ENCODE measurements around the gene MMP1.

MMP1 gene

DNA sequence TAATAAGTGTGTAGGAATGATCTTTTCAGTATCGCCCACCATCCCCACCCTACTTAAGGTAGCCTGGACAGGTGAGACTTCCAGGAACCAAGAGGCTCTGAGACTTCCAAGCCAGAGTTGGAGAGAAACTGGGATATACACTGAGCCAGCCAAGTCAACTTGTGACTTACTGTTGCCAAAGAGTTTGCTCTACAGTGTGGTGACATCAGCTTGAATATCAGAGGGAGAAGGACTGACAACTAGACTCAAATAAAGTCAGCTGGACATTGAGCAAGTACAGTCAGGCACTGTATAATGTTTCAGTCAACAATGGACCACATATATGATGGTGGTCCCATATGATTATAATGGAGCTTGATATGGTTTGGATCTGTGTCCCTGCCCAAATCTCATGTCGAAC is 16.3 kb downstream of the MMP1 start:
- Histone ChIP-seq H3K4me3 (ENCODE audit: low read length) (no peak overlapping the region), H3K9ac (ENCODE audit: low read length) (no peak overlapping the region), H3K4me1 (ENCODE audit: control insufficient read depth, insufficient read depth, low read length) (peaks cover 6% of the 10 kb centered on the region), H3K36me3 (ENCODE audit: control insufficient read depth, insufficient read depth, low read length, severe bottlenecking) (no peaks in the 10 kb centered on the region), H3K27me3 (replicated peaks; ENCODE audit: control insufficient read depth, insufficient read depth, low read length) (no peaks in the 10 kb centered on the region), H3K9me3 (ENCODE audit: control insufficient read depth, low read length) (no peaks in the 10 kb centered on the region)
- no peak for DNase-seq (ENCODE audit: low read depth)

DNA sequence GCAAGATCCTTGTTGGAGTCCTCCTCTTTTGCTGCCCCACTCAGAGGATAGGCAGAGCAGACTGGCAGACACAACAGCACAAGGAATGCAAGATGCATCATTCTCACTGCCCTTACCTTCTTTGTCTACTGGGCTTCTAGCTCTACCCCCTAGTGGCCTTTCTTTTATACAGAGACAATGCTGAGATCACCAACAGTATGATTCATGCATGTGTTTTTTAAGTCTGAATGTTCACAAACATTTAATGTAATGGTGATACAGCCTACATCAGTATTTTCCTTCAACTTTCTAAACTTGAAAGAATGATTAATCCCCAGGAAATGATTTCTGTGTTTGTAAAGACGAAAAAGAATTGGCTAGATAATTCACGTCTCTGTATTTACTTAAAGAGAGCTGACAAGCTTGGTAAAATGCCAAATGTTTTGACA is 17.5 kb downstream of the MMP1 start, which contains the start of gene MMP10:
Gene MMP10, minus strand, starts transcription at position 138 of the 428 bp plus-strand sequence. Its CDS starts 37 bp downstream, at position 101.
- no peaks in the 10 kb centered on the region for H3K36me3 ChIP-seq (ENCODE audit: control insufficient read depth, insufficient read depth, low read length, severe bottlenecking)
- no peaks in the 10 kb centered on the region for H3K9me3 ChIP-seq (ENCODE audit: control insufficient read depth, low read length)
- H3K4me1 ChIP-seq (ENCODE audit: control insufficient read depth, insufficient read depth, low read length): peaks cover 6% of the 10 kb centered on the region
- DNase-seq (ENCODE audit: low read depth): peak; percentile 71
- H3K27me3 ChIP-seq (replicated peaks; ENCODE audit: control insufficient read depth, insufficient read depth, low read length): no peaks in the 10 kb centered on the region
- H3K9ac ChIP-seq (ENCODE audit: low read length): no peak within 1 kb of the TSS
- peak within 1 kb of the TSS; percentile 29 for H3K4me3 ChIP-seq (ENCODE audit: low read length)

DNA sequence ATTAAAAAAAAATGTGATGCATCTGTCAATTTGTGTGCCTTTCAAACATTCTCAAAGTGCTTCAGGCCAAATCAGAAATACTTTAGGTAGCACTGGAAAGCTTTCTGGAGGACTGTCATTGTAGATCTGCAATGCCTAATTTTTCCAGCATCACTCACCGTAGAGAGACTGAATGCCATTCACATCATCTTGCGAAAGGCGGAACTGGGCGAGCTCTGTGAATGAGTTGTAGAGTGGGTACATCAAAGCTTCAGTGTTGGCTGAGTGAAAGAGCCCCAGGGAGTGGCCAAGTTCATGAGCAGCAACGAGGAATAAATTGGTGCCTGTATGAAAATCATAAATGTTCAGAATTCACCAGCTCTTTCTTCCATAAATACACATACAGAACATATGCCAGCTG is 21.5 kb downstream of the MMP1 start:
- H3K4me3 ChIP-seq (ENCODE audit: low read length): no peak overlapping the region
- H3K4me1 ChIP-seq (ENCODE audit: control insufficient read depth, insufficient read depth, low read length): peaks cover 6% of the 10 kb centered on the region
- DNase-seq (ENCODE audit: low read depth): no peak
- no peak overlapping the region for H3K9ac ChIP-seq (ENCODE audit: low read length)
- H3K9me3 ChIP-seq (ENCODE audit: control insufficient read depth, low read length): no peaks in the 10 kb centered on the region
- H3K27me3 ChIP-seq (replicated peaks; ENCODE audit: control insufficient read depth, insufficient read depth, low read length): no peaks in the 10 kb centered on the region
- H3K36me3 ChIP-seq (ENCODE audit: control insufficient read depth, insufficient read depth, low read length, severe bottlenecking): no peaks in the 10 kb centered on the region

DNA sequence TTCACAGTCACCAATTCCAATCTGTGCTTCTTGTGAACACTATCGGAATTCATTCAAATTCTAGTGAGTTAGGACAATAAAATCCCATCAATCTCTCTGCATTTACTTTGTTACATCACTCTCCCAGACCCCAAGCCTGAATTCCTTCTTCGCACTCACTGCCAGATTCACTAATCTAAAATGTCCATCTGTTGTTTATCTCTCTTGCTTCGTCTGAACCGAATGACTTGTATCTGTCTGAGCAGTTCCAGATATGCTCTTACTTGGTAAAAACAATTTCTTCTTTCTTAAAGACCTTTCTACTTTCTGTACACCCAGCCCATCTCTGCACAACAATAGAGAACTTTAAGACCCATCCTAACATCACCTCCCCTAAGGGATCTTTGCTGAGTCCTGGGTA is 24.6 kb downstream of the MMP1 start:
- no peaks in the 10 kb centered on the region for H3K4me1 ChIP-seq (ENCODE audit: control insufficient read depth, insufficient read depth, low read length)
- H3K9ac ChIP-seq (ENCODE audit: low read length): no peak overlapping the region
- DNase-seq (ENCODE audit: low read depth): no peak
- no peaks in the 10 kb centered on the region for H3K9me3 ChIP-seq (ENCODE audit: control insufficient read depth, low read length)
- H3K4me3 ChIP-seq (ENCODE audit: low read length): no peak overlapping the region
- no peaks in the 10 kb centered on the region for H3K36me3 ChIP-seq (ENCODE audit: control insufficient read depth, insufficient read depth, low read length, severe bottlenecking)
- no peaks in the 10 kb centered on the region for H3K27me3 ChIP-seq (replicated peaks; ENCODE audit: control insufficient read depth, insufficient read depth, low read length)

DNA sequence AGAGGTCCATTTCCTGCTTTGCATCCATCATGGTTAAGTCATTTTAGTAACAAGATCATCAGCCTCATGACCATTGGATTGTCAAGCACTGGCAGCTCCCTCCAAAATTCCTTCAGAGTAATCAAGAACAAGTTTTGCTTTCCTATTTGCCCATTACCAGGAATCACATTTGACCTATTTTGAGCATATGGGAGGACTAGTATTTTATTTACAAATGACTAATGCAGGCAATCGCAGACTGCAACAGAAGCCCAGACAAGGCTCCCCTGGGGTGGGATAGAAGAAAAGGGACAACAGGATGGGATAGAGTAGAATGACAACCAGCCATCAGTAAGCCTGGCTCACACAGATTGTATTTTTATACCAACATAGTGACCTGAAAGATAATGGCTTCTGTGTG is 26.6 kb downstream of the MMP1 start:
- Histone ChIP-seq H3K27me3 (replicated peaks; ENCODE audit: control insufficient read depth, insufficient read depth, low read length) (no peaks in the 10 kb centered on the region), H3K4me1 (ENCODE audit: control insufficient read depth, insufficient read depth, low read length) (no peaks in the 10 kb centered on the region), H3K9me3 (ENCODE audit: control insufficient read depth, low read length) (no peaks in the 10 kb centered on the region), H3K4me3 (ENCODE audit: low read length) (no peak overlapping the region), H3K36me3 (ENCODE audit: control insufficient read depth, insufficient read depth, low read length, severe bottlenecking) (no peaks in the 10 kb centered on the region), H3K9ac (ENCODE audit: low read length) (no peak overlapping the region)
- no peak for DNase-seq (ENCODE audit: low read depth)

DNA sequence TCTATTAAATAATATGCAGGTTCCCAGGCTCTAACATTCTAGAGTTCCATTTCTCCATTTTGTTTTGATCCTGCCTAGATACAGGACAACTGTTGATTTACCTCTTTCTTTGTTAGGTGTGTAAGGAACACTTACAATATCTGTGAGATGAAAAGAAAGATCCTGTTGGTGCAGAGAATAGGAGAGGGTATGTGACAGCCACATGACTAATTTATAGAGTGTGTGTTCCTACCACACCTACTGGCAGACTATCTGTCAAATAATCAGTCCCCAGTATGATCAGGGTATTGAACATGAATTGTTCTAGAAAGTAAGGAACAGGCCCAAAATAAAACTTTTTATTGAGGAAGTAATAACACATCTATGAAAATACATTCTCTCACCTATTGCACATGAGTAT is 27.8 kb downstream of the MMP1 start:
- H3K9me3 ChIP-seq (ENCODE audit: control insufficient read depth, low read length): no peaks in the 10 kb centered on the region
- no peak overlapping the region for H3K9ac ChIP-seq (ENCODE audit: low read length)
- no peak for DNase-seq (ENCODE audit: low read depth)
- H3K4me1 ChIP-seq (ENCODE audit: control insufficient read depth, insufficient read depth, low read length): no peaks in the 10 kb centered on the region
- no peaks in the 10 kb centered on the region for H3K36me3 ChIP-seq (ENCODE audit: control insufficient read depth, insufficient read depth, low read length, severe bottlenecking)
- H3K4me3 ChIP-seq (ENCODE audit: low read length): no peak overlapping the region
- no peaks in the 10 kb centered on the region for H3K27me3 ChIP-seq (replicated peaks; ENCODE audit: control insufficient read depth, insufficient read depth, low read length)

DNA sequence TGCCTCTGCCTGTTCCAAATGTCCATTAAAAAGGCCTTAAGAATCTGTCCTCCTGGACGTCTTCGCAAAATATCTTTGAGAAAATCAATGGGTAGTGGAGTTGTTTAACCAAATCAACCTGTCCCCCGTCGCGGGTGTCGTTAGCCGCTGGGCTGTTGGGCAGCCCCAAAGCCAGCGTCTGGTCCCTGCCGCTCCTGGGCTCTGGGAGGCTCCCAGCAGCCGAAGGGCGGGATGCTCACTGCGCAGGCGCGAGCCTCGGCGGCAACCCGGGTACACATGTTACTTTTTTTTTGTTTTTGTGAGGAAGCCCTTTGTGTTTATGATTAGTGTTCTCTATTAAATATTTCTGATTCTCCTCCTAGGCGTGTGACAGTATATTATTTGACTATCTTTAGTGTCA is 30.2 kb downstream of the MMP1 start:
- Histone ChIP-seq H3K9me3 (ENCODE audit: control insufficient read depth, low read length) (no peaks in the 10 kb centered on the region), H3K36me3 (ENCODE audit: control insufficient read depth, insufficient read depth, low read length, severe bottlenecking) (no peaks in the 10 kb centered on the region), H3K27me3 (replicated peaks; ENCODE audit: control insufficient read depth, insufficient read depth, low read length) (no peaks in the 10 kb centered on the region), H3K4me3 (ENCODE audit: low read length) (no peak overlapping the region), H3K4me1 (ENCODE audit: control insufficient read depth, insufficient read depth, low read length) (no peaks in the 10 kb centered on the region), H3K9ac (ENCODE audit: low read length) (no peak overlapping the region)
- no peak for DNase-seq (ENCODE audit: low read depth)

DNA sequence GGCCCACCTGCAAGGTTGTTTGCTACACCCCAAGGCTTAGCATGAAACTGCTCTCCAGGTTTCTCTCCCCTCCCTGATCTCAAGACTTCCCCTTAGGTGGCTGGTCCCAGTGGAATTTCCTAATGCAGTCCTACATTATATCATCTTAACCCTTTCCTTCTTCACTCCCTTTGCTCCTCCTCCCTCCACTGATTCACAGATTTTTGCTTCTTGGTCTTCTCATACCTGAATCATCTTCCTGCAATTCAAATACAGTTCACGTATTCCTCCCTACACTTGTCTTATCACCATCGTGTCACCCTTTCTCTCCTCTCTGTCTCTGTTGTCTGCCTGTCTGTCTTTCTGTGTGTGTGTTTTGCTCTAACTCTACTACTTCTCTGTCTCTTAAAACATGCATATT is 34.5 kb downstream of the MMP1 start:
- no peaks in the 10 kb centered on the region for H3K36me3 ChIP-seq (ENCODE audit: control insufficient read depth, insufficient read depth, low read length, severe bottlenecking)
- DNase-seq (ENCODE audit: low read depth): no peak
- no peak overlapping the region for H3K4me3 ChIP-seq (ENCODE audit: low read length)
- H3K27me3 ChIP-seq (replicated peaks; ENCODE audit: control insufficient read depth, insufficient read depth, low read length): no peaks in the 10 kb centered on the region
- H3K4me1 ChIP-seq (ENCODE audit: control insufficient read depth, insufficient read depth, low read length): peaks cover 11% of the 10 kb centered on the region
- H3K9ac ChIP-seq (ENCODE audit: low read length): no peak overlapping the region
- no peaks in the 10 kb centered on the region for H3K9me3 ChIP-seq (ENCODE audit: control insufficient read depth, low read length)

DNA sequence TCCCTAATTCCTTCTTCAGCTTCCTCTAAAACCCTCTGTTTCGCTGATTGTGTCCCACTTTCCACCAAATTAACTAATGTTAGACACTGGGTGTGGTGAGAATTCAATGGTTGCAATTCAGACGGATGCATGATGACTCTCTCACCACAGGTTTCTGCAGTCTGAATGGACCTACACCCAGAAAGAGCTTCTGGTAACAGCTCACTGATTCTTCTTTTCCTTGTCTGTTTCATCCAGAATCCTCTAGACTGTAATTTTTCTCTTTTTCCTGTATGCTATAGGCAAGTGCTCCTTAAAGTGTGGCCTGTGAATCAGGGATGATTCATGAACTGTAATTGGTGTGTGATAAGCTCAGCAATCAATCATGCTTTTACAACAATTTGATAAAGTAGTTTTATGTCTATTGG is 35.6 kb downstream of the MMP1 start:
- H3K36me3 ChIP-seq (ENCODE audit: control insufficient read depth, insufficient read depth, low read length, severe bottlenecking): no peaks in the 10 kb centered on the region
- no peaks in the 10 kb centered on the region for H3K9me3 ChIP-seq (ENCODE audit: control insufficient read depth, low read length)
- H3K4me3 ChIP-seq (ENCODE audit: low read length): no peak overlapping the region
- no peak overlapping the region for H3K9ac ChIP-seq (ENCODE audit: low read length)
- H3K4me1 ChIP-seq (ENCODE audit: control insufficient read depth, insufficient read depth, low read length): peaks cover 11% of the 10 kb centered on the region
- peak; percentile 15 for DNase-seq (ENCODE audit: low read depth)
- no peaks in the 10 kb centered on the region for H3K27me3 ChIP-seq (replicated peaks; ENCODE audit: control insufficient read depth, insufficient read depth, low read length)

DNA sequence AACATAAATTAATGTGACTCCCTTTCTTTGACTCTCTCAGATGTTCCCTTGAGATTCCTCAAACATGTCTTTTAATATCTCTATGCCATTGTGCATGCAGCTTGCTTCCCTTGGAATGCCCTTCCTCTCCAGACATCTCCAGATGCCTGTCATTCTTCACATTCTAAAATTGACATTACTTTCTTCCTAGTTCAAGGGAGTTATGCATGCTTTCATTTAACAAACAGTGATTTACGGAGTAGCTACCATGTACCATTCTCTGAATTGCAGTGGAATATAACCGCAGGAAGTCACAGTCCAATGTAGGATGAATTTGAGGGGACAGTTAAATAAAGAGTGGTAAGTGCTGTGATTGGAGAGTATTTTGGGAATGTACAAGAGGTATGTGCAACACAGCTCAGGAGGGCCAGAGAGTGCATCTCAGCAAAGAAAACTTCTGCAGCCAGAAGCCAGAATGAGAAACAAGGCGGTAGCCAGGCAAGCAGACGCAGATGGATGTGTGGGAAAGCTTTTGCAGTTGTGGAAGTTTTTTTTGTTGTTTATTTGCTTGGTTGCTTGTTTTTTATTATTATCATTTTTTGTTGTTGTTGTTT is 36.2 kb downstream of the MMP1 start:
- Histone ChIP-seq H3K36me3 (ENCODE audit: control insufficient read depth, insufficient read depth, low read length, severe bottlenecking) (no peaks in the 10 kb centered on the region), H3K9me3 (ENCODE audit: control insufficient read depth, low read length) (no peaks in the 10 kb centered on the region), H3K4me3 (ENCODE audit: low read length) (no peak overlapping the region), H3K9ac (ENCODE audit: low read length) (no peak overlapping the region), H3K27me3 (replicated peaks; ENCODE audit: control insufficient read depth, insufficient read depth, low read length) (no peaks in the 10 kb centered on the region), H3K4me1 (ENCODE audit: control insufficient read depth, insufficient read depth, low read length) (peaks cover 11% of the 10 kb centered on the region)
- DNase-seq (ENCODE audit: low read depth): peak; percentile 55

DNA sequence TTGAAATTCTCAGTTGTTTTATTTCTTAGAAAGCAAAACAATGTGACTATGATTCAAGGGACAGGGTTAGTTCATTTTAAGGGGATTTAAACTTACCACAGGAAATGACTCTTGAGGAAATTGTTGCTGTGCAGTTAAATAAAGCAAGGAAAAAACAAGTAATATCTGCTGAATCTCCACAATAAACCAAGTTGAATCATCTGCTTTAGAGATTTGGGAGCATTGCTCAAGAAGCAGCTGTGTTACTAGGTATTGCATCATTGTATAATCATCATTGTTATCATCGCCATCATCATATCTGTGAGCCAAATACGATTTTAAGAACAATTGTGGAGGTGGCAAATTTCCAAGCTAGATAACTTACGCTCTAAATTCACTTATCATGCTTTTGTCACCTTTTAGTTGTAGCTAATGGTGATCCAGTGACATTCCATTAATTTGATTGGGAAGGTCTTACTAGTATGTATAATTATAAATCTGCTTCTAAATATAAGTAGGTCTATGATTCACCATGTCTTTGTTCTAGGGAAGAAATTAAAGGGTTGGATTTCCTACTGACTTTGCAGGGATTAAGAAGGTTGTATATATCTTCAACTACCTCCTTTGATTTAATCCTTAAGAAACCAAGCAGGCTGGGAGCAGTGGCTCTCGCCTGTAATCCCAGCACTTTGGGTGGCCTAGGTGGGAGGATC is 37.5 kb downstream of the MMP1 start:
- no peaks in the 10 kb centered on the region for H3K9me3 ChIP-seq (ENCODE audit: control insufficient read depth, low read length)
- H3K4me3 ChIP-seq (ENCODE audit: low read length): no peak overlapping the region
- no peak overlapping the region for H3K9ac ChIP-seq (ENCODE audit: low read length)
- DNase-seq (ENCODE audit: low read depth): peak; percentile 91
- H3K36me3 ChIP-seq (ENCODE audit: control insufficient read depth, insufficient read depth, low read length, severe bottlenecking): no peaks in the 10 kb centered on the region
- H3K4me1 ChIP-seq (ENCODE audit: control insufficient read depth, insufficient read depth, low read length): peaks cover 11% of the 10 kb centered on the region
- H3K27me3 ChIP-seq (replicated peaks; ENCODE audit: control insufficient read depth, insufficient read depth, low read length): no peaks in the 10 kb centered on the region

All from adipocyte (in vitro differentiated cells).